Osteocyte (in vitro differentiated cells): ENCODE measurements around the gene SLIT1. TPM values are rescaled to one million over a fixed set of nuclear protein-coding genes. Genes with fewer than 3 reads are reported as not detected.

Source experiments
- DNase-seq: peaks from one replicate; pipeline ENCODE4 v3.0.0; 2021; ENCODE audit warnings: mixed read lengths; ENCODE audit not compliant: unreplicated experiment; ENCODE audit errors: extremely low spot score
- H3K27ac Mint-ChIP-seq: one replicate; pipeline ENCODE4 v1.8.0; 2021; ENCODE audit warnings: mild to moderate bottlenecking, mixed read lengths; ENCODE audit not compliant: unreplicated experiment
- H3K27me3 Mint-ChIP-seq: one replicate; pipeline ENCODE4 v1.8.0; 2021; ENCODE audit warnings: mixed read lengths; ENCODE audit not compliant: unreplicated experiment
- H3K36me3 Mint-ChIP-seq: one replicate; pipeline ENCODE4 v1.8.0; 2021; ENCODE audit warnings: mixed read lengths; ENCODE audit not compliant: unreplicated experiment
- H3K4me1 Mint-ChIP-seq: one replicate; pipeline ENCODE4 v1.8.0; 2021; ENCODE audit warnings: mixed read lengths; ENCODE audit not compliant: unreplicated experiment
- H3K4me3 Mint-ChIP-seq: one replicate; pipeline ENCODE4 v1.8.0; 2021; ENCODE audit warnings: mild to moderate bottlenecking, moderate library complexity, mixed read lengths; ENCODE audit not compliant: unreplicated experiment
- H3K9me3 Mint-ChIP-seq: one replicate; pipeline ENCODE4 v1.8.0; 2021; ENCODE audit warnings: mixed read lengths; ENCODE audit not compliant: unreplicated experiment
- CTCF ChIP-seq: fragments of 200-600 bp; sonication (generic); IDR thresholded peaks from 2 replicates; pipeline ENCODE4 v1.5.0; 2021; ENCODE audit warnings: antibody characterized with exemption, mild to moderate bottlenecking, moderate library complexity
- total RNA-seq: library from RNA; stranded (reverse); gene quantifications from 2 replicates; pipeline ENCODE4 v1.2.1, GENCODE V29; 2021

The SLIT1 gene
- total RNA-seq, 1 donor from 2014 or later, result not detected

DNA sequence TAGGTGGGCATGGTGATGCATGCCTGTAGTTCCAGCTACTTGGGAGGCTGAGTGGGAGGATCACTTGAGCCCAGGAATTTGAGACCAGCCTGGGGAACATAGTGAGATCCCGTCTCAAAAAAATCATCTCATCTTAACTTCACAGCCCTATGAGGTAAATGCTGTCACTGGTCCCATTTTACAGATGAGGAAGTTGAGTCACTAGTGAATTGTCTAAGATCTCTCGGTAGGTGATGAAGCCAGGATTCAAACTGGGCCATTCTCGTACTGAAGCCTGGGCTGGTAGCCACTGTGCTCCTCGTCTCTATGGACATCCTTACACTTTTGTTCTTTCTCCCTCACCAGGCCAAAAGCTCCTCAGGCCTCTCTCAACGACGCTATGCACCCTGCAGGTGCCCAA is 6.4 kb downstream of the SLIT1 start:
- TF ChIP-seq CTCF, result no peak
- Mint-ChIP-seq H3K27me3 (peaks cover 53% of the 10 kb centered on the region), H3K4me3 (no peak overlapping the region), H3K27ac (no peak overlapping the region), H3K9me3 (no peaks in the 10 kb centered on the region), H3K4me1 (peaks cover 1% of the 10 kb centered on the region), H3K36me3 (no peaks in the 10 kb centered on the region)
- DNase-seq, result no peak

GRCh38 chr10:97178074-97178473 is 7.7 kb downstream of the SLIT1 start:
- DNase-seq, result no peak
- no peaks in the 10 kb centered on the region for H3K36me3 Mint-ChIP-seq
- peaks cover 41% of the 10 kb centered on the region for H3K27me3 Mint-ChIP-seq
- no peak for TF ChIP-seq CTCF
- no peak overlapping the region for H3K4me3 Mint-ChIP-seq
- H3K27ac Mint-ChIP-seq, result no peak overlapping the region
- H3K9me3 Mint-ChIP-seq, result no peaks in the 10 kb centered on the region
- peaks cover 1% of the 10 kb centered on the region for H3K4me1 Mint-ChIP-seq

GRCh38 chr10:97176226-97176625 is 9.5 kb downstream of the SLIT1 start:
- peaks cover 1% of the 10 kb centered on the region for H3K4me1 Mint-ChIP-seq
- H3K4me3 Mint-ChIP-seq, result no peak overlapping the region
- DNase-seq, result no peak
- no peak for TF ChIP-seq CTCF
- peaks cover 33% of the 10 kb centered on the region for H3K27me3 Mint-ChIP-seq
- H3K9me3 Mint-ChIP-seq, result no peaks in the 10 kb centered on the region
- H3K36me3 Mint-ChIP-seq, result no peaks in the 10 kb centered on the region
- H3K27ac Mint-ChIP-seq, result no peak overlapping the region

DNA sequence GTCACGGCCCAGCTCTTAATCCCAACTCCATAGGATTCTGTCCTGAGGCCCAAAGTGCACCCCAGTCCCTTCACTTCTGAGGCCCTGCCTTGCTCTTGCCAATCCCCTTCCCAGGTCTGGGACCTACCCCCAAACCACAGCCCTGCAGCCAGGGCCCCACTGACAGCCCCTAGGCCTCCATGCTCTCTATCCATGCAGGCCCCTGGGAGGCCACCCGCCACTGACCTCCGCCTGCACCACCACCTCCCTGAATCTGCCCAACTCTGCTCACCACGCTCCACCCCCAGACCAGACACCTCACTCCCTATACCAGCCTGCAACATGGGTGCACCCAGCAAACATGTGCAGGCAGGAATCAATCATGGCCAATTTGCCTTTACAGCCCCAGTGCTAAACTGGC is 10.2 kb downstream of the SLIT1 start:
- DNase-seq, result no peak
- peaks cover 28% of the 10 kb centered on the region for H3K27me3 Mint-ChIP-seq
- H3K27ac Mint-ChIP-seq, result no peak overlapping the region
- H3K4me3 Mint-ChIP-seq, result no peak overlapping the region
- no peak for TF ChIP-seq CTCF
- H3K36me3 Mint-ChIP-seq, result no peaks in the 10 kb centered on the region
- peaks cover 1% of the 10 kb centered on the region for H3K4me1 Mint-ChIP-seq
- no peaks in the 10 kb centered on the region for H3K9me3 Mint-ChIP-seq

- Mint-ChIP-seq H3K4me1 (peaks cover 1% of the 10 kb centered on the region), H3K27ac (no peak overlapping the region), H3K4me3 (no peak overlapping the region), H3K27me3 (peaks cover 26% of the 10 kb centered on the region), H3K9me3 (no peaks in the 10 kb centered on the region), H3K36me3 (no peaks in the 10 kb centered on the region)
- TF ChIP-seq CTCF, result no peak
- no peak for DNase-seq
Observed at GRCh38 chr10:97174941-97175340, 10.8 kb downstream of the SLIT1 start.
